ENCODE data around the gene TTC36. TPM values are rescaled to one million over a fixed set of nuclear protein-coding genes. Genes with fewer than 3 reads are reported as not detected.

TTC36 gene, protein sequence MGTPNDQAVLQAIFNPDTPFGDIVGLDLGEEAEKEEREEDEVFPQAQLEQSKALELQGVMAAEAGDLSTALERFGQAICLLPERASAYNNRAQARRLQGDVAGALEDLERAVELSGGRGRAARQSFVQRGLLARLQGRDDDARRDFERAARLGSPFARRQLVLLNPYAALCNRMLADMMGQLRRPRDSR
- total RNA-seq (2014; rRNA removed; shearing (Covaris generic)): 0.38 and 2.7 TPM in 2 replicates

GRCh38 chr11:118527109-118527508 lies at the start of gene TTC36:
Gene TTC36, plus strand, starts transcription at chr11:118527474. Its CDS starts 21 bp downstream, at chr11:118527495.

DNA sequence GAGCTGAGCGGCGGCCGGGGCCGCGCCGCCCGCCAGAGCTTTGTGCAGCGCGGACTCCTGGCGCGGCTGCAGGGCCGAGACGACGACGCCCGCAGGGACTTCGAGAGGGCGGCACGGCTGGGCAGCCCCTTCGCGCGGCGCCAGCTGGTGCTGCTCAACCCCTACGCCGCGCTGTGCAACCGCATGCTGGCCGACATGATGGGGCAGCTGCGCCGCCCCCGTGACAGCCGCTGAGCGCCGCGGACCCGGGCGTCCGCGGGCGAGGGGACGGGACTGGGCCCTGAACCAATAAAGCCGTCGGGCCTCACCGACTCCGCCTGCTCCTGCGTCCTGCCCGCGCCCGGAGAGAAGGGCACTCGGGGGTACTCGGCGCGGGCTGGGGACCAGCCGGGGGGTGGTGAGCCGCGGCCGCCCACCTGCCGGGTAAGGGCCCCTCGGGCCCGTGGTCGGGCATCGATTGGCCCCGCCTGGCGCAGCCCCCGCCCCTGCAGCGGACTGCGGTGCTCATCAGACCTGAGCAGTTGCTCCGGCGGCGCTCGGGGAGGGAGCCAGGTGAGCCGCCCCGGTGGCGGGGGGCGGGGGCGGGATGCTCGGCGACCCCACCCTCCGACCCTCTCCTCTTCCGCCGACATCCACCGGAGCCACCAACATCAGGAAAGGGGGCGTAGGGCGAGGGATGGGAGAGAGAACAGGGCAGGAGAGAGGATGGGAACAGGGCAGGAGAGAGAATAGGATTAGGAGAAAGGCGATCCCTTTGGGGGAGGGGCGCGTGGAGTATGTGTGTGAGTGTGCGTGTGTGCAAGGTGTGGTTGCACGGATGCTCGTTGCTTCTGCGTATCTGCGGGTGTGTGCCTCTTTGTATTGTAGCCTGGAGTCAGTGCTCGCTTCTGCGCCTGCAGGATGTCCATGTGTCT lies 3.7 kb downstream of the TTC36 start, which contains the start of gene TMEM25:
TMEM25 (plus strand) TSS at position 510 of the 914 bp plus-strand sequence. CDS start 610 bp downstream, outside the sequence.

GRCh38 chr11:118572061-118572980 lies 45.0 kb downstream of the TTC36 start, which contains the start of gene ARCN1:
Gene ARCN1, plus strand, starts transcription at chr11:118572409. Its CDS starts 139 bp downstream, at chr11:118572548.

Other genes starting within 250 kb of the TTC36 start
- not detected in 2 replicates for gene CD3E, start 222.7 kb upstream of the TTC36 start, total RNA-seq (2014; rRNA removed; shearing (Covaris generic))
- not detected in 2 replicates for gene CD3D, start 184.8 kb upstream of the TTC36 start, total RNA-seq (2014; rRNA removed; shearing (Covaris generic))
- not detected in 2 replicates for gene CD3G, start 183.1 kb upstream of the TTC36 start, total RNA-seq (2014; rRNA removed; shearing (Covaris generic))
- 30.0 and 32.2 TPM in 2 replicates for gene UBE4A, start 167.9 kb upstream of the TTC36 start, total RNA-seq (2014; rRNA removed; shearing (Covaris generic))
- gene ATP5MG, start 125.9 kb upstream of the TTC36 start, total RNA-seq (2014; rRNA removed; shearing (Covaris generic)): 149 and 192 TPM in 2 replicates
- gene KMT2A, start 91.0 kb upstream of the TTC36 start, total RNA-seq (2014; rRNA removed; shearing (Covaris generic)): 37.5 and 45.8 TPM in 2 replicates
- gene TMEM25, start 3.7 kb downstream of the TTC36 start, total RNA-seq (2014; rRNA removed; shearing (Covaris generic)): 1.8 and 4.7 TPM in 2 replicates
- 28.7 and 37.0 TPM in 2 replicates for gene IFT46, start 38.5 kb downstream of the TTC36 start, total RNA-seq (2014; rRNA removed; shearing (Covaris generic))
- 144 and 160 TPM in 2 replicates for gene ARCN1, start 44.9 kb downstream of the TTC36 start, total RNA-seq (2014; rRNA removed; shearing (Covaris generic))
- gene PHLDB1, start 80.1 kb downstream of the TTC36 start, total RNA-seq (2014; rRNA removed; shearing (Covaris generic)): 66.2 and 75.3 TPM in 2 replicates
- gene TREH, start 152.2 kb downstream of the TTC36 start, total RNA-seq (2014; rRNA removed; shearing (Covaris generic)): not detected in 2 replicates

Measured in A375 (cell line).